Measurements from ENCODE around the gene GBX2.

Gene GBX2

DNA sequence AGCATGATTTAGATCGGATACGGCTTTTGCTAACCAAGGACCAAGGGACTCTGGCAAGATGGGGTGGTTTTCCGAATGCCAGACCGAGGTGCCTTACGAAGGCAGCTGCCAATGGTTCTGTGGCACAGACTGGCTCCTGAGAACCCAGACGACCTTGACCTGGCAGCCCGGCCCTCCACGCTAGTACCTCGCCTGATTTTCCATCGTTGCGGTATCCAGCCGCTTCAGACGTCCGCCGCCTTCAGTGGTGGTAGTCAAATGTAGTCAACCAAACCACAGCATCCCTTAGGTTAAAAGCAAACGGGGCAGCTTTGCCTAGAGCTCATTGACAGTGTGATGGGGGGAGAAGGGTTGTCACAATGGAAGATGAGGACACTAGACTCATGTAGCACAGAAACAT is 42.6 kb downstream of the GBX2 start:
- POLR2A ChIA-PET: no interaction called here
- DNase-seq (ENCODE audit: extremely low spot score): no peak
- TF ChIP-seq FOXM1 (IDR thresholded peaks at IDR 0.05; ENCODE audit: borderline replicate concordance) (no peak), SUZ12 (IDR thresholded peaks at IDR 0.05) (no peak), BHLHE40 (IDR thresholded peaks at IDR 0.05; ENCODE audit: borderline replicate concordance) (no peak)
- CTCF ChIA-PET: no interaction called here

- CTCF ChIA-PET: interaction anchor here (0.5 kb wide), 1 partner anchor 41 kb away, joined by 5 read pairs; no protein-coding TSS in a partner anchor
- TF ChIP-seq FOXA1 (IDR thresholded peaks at IDR 0.05) (no peak), SP1 (IDR thresholded peaks at IDR 0.05) (no peak), HDGF (IDR thresholded peaks at IDR 0.05; ENCODE audit: borderline replicate concordance) (no peak), ELF4 (IDR thresholded peaks at IDR 0.05) (no peak), FOXK2 (IDR thresholded peaks at IDR 0.05) (no peak), LEF1 (IDR thresholded peaks at IDR 0.05; ENCODE audit: borderline replicate concordance) (no peak)
- no peak for DNase-seq (ENCODE audit: extremely low spot score)
- POLR2A ChIA-PET: no interaction called here
These were observed 43.8 kb downstream of the GBX2 start for GRCh38 chr2:236124182-236124893.

GRCh38 chr2:236123716-236124115 is 44.5 kb downstream of the GBX2 start:
- ChIA-PET CTCF (interaction anchor here (0.5 kb wide), 1 partner anchor 40 kb away, joined by 5 read pairs; no protein-coding TSS in a partner anchor), POLR2A (no interaction called here)
- DNase-seq (ENCODE audit: extremely low spot score): no peak

DNA sequence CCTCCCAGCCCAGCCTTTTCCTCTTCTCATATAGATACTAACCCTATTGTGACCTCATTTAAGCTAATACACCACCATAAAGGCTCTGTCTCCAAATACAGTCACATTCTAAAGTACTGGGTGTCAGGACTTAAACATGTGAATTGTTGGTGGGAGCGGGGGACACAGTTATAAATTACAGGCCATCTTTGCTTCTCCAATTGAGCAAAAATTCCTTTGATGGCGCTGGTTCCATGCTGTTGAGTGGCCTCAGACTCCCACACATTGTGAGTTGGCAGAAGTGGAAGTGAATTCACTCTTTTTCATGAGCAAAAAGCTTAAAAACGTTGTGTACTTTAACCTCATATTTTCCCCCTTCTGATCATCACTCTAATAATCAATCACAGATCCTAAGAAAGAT is 46.0 kb downstream of the GBX2 start:
- CTCF ChIA-PET: no interaction called here
- no peak for TF ChIP-seq L3MBTL2 (conservative IDR thresholded peaks at IDR 0.05)
- POLR2A ChIA-PET: no interaction called here
- no peak for DNase-seq (ENCODE audit: extremely low spot score)

More at GRCh38 chr2:236123716-236124115, 44.5 kb downstream of the GBX2 start:
- TF ChIP-seq PKNOX1 (IDR thresholded peaks at IDR 0.05): no peak
- no peak for TF ChIP-seq SUZ12 (IDR thresholded peaks at IDR 0.05)
- TF ChIP-seq LEF1 (IDR thresholded peaks at IDR 0.05; ENCODE audit: borderline replicate concordance): no peak
- TF ChIP-seq SP1 (IDR thresholded peaks at IDR 0.05): no peak
- TF ChIP-seq HDGF (IDR thresholded peaks at IDR 0.05; ENCODE audit: borderline replicate concordance): no peak
- no peak for TF ChIP-seq CTBP1 (IDR thresholded peaks at IDR 0.05; ENCODE audit: borderline replicate concordance)
- TF ChIP-seq FOXM1 (IDR thresholded peaks at IDR 0.05; ENCODE audit: borderline replicate concordance): no peak
- no peak for TF ChIP-seq ELF4 (IDR thresholded peaks at IDR 0.05)
- no peak for TF ChIP-seq L3MBTL2 (conservative IDR thresholded peaks at IDR 0.05)
- TF ChIP-seq NFRKB (IDR thresholded peaks at IDR 0.05): no peak

DNA sequence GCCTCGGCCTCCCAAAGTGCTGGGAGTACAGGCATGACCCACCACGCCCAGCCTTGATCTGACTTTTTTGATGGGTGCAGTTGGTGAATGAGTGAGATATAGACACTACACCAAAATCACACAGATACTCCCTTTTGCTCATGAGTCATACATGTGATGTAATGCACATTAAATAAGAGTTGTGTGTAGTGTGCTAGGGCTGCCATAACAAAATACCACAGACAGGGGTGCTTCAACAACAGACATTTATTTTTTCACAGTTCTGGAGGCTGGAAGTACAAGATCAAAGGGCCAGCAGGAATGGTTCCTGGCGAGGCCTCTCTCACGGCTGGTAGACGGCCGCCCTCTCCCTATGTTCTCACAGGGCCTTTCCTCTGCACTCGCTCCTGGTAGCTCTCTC is 46.6 kb downstream of the GBX2 start:
- no peak for DNase-seq (ENCODE audit: extremely low spot score)
- TF ChIP-seq BHLHE40 (IDR thresholded peaks at IDR 0.05; ENCODE audit: borderline replicate concordance) (no peak), FOXA1 (IDR thresholded peaks at IDR 0.05) (no peak)
- CTCF ChIA-PET: no interaction called here
- POLR2A ChIA-PET: no interaction called here

DNA sequence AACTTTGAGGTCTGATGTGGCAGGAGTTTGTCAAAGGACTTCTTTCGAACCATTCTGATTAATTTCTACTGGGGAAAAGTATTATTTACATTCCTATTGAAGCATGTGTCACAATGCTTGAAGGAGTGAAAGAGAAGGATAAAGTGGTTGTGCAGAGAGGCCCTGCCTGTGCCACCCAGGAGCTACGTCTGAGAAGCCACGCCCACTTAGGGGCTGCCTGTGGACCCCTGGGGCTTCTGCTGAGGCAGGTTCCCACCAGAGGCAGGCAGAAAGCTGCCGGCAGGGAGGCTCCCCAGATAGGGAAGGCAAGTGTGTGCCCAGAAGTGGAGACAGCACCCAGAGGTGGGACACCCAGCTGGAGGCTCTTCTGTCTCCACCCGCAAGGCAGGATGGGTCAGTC is 47.4 kb downstream of the GBX2 start:
- ChIA-PET CTCF (no interaction called here), POLR2A (no interaction called here)
- DNase-seq (ENCODE audit: extremely low spot score): no peak
- TF ChIP-seq ZNF384 (IDR thresholded peaks at IDR 0.05) (no peak), CTBP1 (IDR thresholded peaks at IDR 0.05; ENCODE audit: borderline replicate concordance) (no peak), FOXM1 (IDR thresholded peaks at IDR 0.05; ENCODE audit: borderline replicate concordance) (no peak), ARNT (IDR thresholded peaks at IDR 0.05) (no peak), FOXK2 (IDR thresholded peaks at IDR 0.05) (no peak), ELF4 (IDR thresholded peaks at IDR 0.05) (no peak), LEF1 (IDR thresholded peaks at IDR 0.05; ENCODE audit: borderline replicate concordance) (no peak), L3MBTL2 (conservative IDR thresholded peaks at IDR 0.05) (no peak), TARDBP (IDR thresholded peaks at IDR 0.05) (no peak), BHLHE40 (IDR thresholded peaks at IDR 0.05; ENCODE audit: borderline replicate concordance) (no peak), NFRKB (IDR thresholded peaks at IDR 0.05) (no peak), FOXA1 (IDR thresholded peaks at IDR 0.05) (no peak), SUZ12 (IDR thresholded peaks at IDR 0.05) (no peak)

- no peak for TF ChIP-seq SUZ12 (IDR thresholded peaks at IDR 0.05)
- TF ChIP-seq LEF1 (IDR thresholded peaks at IDR 0.05; ENCODE audit: borderline replicate concordance): no peak
- TF ChIP-seq PKNOX1 (IDR thresholded peaks at IDR 0.05): no peak
- TF ChIP-seq CTBP1 (IDR thresholded peaks at IDR 0.05; ENCODE audit: borderline replicate concordance): no peak
- TF ChIP-seq ZNF384 (IDR thresholded peaks at IDR 0.05): no peak
- no peak for TF ChIP-seq FOXM1 (IDR thresholded peaks at IDR 0.05; ENCODE audit: borderline replicate concordance)
- TF ChIP-seq ELF4 (IDR thresholded peaks at IDR 0.05): no peak
- no peak for TF ChIP-seq TARDBP (IDR thresholded peaks at IDR 0.05)
- TF ChIP-seq HDGF (IDR thresholded peaks at IDR 0.05; ENCODE audit: borderline replicate concordance): no peak
- TF ChIP-seq SP1 (IDR thresholded peaks at IDR 0.05): no peak
- TF ChIP-seq FOXK2 (IDR thresholded peaks at IDR 0.05): no peak
- TF ChIP-seq NFRKB (IDR thresholded peaks at IDR 0.05): no peak
- no peak for TF ChIP-seq BHLHE40 (IDR thresholded peaks at IDR 0.05; ENCODE audit: borderline replicate concordance)
- TF ChIP-seq L3MBTL2 (conservative IDR thresholded peaks at IDR 0.05): no peak
- no peak for DNase-seq (ENCODE audit: extremely low spot score)
- ChIA-PET CTCF (no interaction called here), POLR2A (no interaction called here)
These were observed 48.0 kb downstream of the GBX2 start for GRCh38 chr2:236120141-236120601.

All from HEK293T (cell line).